MM.1S (cell line): ENCODE measurements around the gene RHBDL1.

Source experiments
- CTCF ChIP-seq: fragments of 300-600 bp; sonication (generic); IDR thresholded peaks from 2 replicates; pipeline ENCODE4 v1.5.1; 2016; ENCODE audit warnings: antibody characterized with exemption, low read length, mixed read lengths
- EZH2 ChIP-seq: fragments of 300-600 bp; sonication (generic); optimal IDR thresholded peaks from 2 replicates; pipeline ENCODE3; 2017; ENCODE audit warnings: low read depth, mild to moderate bottlenecking, antibody characterized with exemption, low read length, mixed read lengths
- EZH2phosphoT487 ChIP-seq: fragments of 300-600 bp; sonication (generic); IDR thresholded peaks from 2 replicates; pipeline ENCODE4 v1.6.1; 2018; ENCODE audit warnings: antibody characterized with exemption, low read length

DNA sequence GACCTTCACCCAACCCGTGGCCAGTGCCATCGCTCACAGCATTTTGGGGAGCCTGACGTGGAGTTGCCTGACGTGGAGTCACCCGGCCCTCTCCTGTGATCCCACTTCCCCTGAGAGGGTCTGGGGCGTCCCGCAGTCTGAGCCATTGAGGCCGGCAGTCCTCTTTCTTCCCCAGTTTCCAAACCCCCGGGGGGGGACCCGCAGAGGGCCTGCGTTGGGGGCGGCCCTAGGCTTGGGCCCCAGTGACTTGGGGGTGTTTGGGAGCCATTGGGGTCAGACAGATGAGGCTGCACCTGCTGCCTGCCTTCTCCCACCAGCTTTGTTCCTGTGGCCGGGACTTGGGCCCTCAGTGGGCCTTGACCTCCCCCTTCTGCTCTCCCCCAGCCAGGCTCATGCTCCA is 5.8 kb upstream of the RHBDL1 start:
- TF ChIP-seq CTCF, result no peak
- TF ChIP-seq EZH2, result no peak
- no peak for TF ChIP-seq EZH2phosphoT487
